ENCODE data around the gene THRB.

DNA sequence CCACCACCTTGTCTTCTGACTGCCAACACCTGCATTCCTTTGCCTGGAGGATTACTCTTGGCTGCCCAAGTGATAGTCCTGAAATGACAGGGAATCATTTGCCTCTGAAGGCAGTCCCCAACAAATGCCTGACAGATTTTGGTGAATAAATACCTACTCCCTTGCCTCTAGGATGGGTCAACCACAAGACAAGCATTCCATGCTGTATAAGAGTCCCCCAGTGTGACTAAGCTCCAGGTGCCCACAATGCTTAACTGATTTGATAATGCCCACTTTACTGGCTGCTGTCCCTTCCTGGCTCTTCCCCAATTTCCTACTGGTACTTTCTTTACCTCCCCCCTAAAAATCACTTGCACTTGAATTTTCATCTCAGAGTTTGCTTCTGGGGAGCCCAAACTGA, 14.8 kb downstream of the THRB start:
- TF ChIP-seq, protein P1, sequence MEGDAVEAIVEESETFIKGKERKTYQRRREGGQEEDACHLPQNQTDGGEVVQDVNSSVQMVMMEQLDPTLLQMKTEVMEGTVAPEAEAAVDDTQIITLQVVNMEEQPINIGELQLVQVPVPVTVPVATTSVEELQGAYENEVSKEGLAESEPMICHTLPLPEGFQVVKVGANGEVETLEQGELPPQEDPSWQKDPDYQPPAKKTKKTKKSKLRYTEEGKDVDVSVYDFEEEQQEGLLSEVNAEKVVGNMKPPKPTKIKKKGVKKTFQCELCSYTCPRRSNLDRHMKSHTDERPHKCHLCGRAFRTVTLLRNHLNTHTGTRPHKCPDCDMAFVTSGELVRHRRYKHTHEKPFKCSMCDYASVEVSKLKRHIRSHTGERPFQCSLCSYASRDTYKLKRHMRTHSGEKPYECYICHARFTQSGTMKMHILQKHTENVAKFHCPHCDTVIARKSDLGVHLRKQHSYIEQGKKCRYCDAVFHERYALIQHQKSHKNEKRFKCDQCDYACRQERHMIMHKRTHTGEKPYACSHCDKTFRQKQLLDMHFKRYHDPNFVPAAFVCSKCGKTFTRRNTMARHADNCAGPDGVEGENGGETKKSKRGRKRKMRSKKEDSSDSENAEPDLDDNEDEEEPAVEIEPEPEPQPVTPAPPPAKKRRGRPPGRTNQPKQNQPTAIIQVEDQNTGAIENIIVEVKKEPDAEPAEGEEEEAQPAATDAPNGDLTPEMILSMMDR (conservative IDR thresholded peaks at IDR 0.05): no peak
- TF ChIP-seq EZH2 (IDR thresholded peaks at IDR 0.05; ENCODE audit: low read depth): no peak
